Renal cortical epithelial cell (primary cell): Measurements from ENCODE around the gene GRIN3B. TPM values are rescaled to one million over a fixed set of nuclear protein-coding genes. Genes with fewer than 3 reads are reported as not detected.
"Not testable (repeated sequence)": the region's sequence is repeated elsewhere in the genome, so short reads cannot be mapped to it uniquely, and the experiment has no call there.

ENCODE experiments used
- DNase-seq: peaks from one replicate; pipeline ENCODE4 v3.0.0-alpha.2; 2011; ENCODE audit warnings: low read depth
- total RNA-seq: library from RNA; depleted of rRNA; stranded (reverse); fragments of >200 nt; gene quantifications from 2 replicates; pipeline ENCODE4 v1.2.3, GENCODE V29; 2014

The GRIN3B gene, protein sequence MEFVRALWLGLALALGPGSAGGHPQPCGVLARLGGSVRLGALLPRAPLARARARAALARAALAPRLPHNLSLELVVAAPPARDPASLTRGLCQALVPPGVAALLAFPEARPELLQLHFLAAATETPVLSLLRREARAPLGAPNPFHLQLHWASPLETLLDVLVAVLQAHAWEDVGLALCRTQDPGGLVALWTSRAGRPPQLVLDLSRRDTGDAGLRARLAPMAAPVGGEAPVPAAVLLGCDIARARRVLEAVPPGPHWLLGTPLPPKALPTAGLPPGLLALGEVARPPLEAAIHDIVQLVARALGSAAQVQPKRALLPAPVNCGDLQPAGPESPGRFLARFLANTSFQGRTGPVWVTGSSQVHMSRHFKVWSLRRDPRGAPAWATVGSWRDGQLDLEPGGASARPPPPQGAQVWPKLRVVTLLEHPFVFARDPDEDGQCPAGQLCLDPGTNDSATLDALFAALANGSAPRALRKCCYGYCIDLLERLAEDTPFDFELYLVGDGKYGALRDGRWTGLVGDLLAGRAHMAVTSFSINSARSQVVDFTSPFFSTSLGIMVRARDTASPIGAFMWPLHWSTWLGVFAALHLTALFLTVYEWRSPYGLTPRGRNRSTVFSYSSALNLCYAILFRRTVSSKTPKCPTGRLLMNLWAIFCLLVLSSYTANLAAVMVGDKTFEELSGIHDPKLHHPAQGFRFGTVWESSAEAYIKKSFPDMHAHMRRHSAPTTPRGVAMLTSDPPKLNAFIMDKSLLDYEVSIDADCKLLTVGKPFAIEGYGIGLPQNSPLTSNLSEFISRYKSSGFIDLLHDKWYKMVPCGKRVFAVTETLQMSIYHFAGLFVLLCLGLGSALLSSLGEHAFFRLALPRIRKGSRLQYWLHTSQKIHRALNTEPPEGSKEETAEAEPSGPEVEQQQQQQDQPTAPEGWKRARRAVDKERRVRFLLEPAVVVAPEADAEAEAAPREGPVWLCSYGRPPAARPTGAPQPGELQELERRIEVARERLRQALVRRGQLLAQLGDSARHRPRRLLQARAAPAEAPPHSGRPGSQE
- total RNA-seq = 2.4 and 3.6 TPM in 2 replicates

DNA sequence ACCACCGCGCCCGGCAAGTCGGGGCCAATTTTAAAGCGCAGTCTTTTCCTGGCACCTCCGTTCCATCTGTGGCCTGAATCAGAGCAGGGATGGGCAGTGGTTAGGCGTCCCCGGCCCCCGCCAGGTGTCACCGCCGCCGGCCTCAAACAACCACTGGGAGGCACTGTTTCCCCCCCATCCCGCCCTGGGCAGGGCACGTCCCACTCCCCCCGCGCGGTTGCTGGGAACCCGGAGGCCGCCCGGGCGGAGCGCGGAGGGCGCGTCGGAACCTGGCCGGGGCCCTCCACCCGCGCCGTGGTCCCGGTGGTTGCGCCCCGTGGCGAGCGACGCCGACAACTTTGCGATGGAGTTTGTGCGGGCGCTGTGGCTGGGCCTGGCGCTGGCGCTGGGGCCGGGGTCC, at the start of gene GRIN3B:
GRIN3B (plus strand) TSS at position 325 of the 400 bp plus-strand sequence; CDS start at position 344, 19 bp downstream.
- no peak for DNase-seq

DNA sequence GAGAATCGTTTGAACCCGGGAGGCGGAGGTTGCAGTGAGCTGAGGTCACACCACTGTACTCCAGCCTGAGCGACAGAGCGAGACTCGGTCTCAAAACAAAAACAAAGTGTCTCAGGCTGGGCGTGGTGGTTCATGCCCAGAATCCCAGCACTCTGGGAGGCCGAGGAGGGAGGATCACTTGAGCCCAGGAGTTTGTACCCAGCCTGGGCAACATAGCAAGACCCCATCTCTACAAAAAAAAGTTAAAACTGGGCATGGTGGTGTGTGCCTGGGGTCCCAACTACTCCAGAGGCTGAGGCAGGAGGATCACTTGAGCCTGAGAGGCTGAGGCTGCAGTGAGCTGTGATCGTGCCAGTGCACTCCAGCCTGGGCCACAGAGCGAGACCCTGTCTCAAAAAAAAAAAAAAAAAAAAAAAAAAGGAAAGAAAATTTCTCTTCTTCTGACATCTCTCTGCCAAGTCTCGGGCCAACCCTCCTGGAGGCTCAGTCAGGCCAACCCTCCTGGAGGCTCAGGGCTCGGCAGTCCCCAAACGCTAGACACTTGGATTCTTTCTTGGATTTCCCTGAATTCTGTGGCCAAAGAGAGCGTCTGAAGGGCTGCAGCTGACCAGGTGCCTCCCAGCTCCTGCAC, 48.1 kb upstream of the GRIN3B start:
- DNase-seq = no peak

DNA sequence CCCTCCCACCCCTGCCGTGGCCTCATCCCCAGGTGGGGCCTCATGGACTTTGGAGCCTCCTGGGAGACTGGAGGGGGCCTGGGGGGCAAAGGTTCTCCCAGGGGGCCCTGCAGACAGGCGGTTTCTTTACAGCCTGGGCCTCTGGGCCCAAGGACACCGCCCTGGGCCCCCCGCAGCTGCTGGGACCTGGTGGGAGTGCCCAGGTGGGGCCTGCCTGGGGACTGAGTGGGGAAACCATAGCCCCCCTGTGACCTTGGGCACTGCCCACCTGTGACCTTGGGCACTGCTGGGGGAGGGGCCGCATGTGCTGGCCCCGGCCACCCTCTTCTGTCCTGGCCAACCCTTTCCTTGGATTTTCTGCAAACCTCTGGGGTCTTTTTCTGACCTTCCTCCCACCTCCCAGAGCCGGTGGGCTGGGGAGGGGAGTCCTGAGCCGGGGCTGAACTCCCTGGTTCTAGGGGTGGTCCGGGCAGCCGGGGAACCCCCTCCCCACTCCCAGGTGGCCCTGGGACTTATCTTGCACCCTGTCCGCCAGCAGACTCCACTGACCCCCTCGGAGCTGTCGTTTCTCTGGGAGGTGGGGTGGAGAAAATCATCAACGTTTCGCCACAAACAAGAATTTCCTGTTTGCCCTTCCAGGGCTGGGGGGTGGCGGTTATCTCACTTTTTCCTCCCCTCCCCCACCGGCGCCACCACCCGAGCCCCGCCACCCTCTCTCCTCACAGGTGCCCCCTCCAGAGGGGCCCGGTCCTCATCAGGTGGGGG, 47.4 kb upstream of the GRIN3B start:
- no peak for DNase-seq

DNA sequence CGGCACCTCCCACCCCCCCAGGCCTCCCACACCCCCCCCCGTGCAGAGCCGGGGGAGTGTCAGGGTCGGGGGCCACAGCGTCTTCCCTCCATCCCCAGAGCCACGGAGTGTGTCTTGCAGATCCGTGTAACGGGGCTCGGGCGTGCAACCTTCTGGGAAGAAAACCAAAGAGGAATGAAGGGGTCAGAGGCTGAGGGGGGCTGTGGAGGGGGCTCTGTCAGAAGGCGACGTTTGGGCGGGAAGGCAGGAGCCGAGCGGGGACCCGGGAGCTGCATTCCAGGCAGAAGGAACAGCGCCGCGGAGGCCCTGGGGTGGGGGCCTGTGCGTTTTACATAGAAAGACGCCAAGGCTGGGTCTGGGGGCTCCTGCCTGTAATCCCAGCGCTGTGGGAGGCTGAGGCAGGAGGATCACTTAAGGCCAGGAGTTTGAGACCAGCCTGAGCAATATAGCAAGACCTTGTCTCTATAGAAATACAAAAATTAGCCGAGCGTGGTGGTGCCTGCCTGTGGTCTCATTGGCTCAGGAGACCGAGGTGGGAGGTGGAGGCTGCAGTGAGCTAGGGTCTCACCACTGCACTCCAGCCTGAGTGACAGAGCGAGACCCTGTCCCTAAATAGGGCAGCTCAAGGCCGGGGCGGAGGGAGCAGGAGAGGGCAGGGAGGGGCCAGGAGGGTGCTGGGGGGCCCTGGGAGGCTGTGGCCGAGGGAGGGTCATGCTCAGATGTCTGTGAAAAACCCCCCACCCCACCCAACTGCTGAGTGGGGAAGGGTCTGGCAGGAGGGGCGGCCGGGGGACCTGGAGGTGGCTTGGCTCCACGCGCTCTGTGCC, 46.6 kb upstream of the GRIN3B start:
- DNase-seq = no peak

DNA sequence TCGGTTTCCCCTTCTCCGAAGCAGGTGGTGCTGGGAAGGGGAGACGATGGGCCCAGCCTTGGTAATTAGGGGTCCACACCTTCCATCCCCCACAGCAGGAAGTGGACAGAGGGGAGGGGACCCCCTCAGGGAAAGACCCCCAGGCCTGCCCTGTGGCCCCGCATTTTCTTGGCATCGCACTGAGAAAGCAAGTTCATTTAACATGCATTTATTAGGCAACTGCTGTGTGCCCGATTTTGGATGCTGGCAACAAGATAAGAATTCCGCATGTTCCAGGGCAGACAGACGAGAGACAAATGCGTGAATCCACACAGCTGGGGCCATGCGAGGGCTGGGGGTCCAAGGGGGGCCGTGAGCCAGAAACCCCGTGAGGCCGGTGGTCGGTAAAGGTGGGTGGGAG, 45.9 kb upstream of the GRIN3B start:
- DNase-seq = no peak

DNA sequence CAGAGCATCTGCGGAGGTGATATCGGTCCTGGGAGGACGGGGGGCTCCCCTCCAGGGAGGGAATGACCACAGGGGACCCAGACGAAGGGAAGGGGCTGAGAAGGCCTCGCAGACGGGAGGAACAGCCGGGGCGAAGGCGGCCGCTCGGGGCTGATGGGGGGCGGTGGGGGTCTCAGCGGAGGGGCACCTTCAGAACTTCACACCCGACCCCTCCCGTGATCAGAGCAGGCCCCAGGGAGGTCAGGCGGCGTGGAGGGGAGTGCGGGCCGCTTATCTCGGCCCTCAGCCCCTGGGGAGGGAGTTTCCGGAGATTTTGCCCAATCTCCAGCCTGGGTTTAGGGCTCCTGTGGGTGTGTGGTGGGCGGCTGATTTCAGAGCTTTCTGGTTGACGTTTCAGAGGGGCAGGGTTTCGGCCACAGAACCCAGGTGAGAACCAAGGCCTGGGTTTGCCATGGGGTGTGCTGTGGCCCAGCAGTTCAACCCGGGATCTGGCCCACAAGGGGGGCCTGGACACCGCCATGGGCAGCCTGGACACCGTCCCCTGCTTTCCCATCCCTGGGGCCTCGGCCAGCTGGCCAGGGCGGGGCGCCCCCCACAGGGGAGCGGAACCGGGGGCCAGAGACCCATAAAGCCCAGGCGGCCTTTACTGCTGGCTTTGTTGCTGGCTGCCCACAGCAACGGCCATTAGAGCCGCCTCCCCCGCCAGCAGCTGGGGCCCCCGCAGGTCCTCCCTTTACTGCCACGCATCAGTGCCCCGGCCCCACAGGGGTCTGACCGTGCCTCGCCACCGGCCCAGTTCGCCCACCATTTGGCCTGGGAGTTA, 45.3 kb upstream of the GRIN3B start:
- no peak for DNase-seq

DNA sequence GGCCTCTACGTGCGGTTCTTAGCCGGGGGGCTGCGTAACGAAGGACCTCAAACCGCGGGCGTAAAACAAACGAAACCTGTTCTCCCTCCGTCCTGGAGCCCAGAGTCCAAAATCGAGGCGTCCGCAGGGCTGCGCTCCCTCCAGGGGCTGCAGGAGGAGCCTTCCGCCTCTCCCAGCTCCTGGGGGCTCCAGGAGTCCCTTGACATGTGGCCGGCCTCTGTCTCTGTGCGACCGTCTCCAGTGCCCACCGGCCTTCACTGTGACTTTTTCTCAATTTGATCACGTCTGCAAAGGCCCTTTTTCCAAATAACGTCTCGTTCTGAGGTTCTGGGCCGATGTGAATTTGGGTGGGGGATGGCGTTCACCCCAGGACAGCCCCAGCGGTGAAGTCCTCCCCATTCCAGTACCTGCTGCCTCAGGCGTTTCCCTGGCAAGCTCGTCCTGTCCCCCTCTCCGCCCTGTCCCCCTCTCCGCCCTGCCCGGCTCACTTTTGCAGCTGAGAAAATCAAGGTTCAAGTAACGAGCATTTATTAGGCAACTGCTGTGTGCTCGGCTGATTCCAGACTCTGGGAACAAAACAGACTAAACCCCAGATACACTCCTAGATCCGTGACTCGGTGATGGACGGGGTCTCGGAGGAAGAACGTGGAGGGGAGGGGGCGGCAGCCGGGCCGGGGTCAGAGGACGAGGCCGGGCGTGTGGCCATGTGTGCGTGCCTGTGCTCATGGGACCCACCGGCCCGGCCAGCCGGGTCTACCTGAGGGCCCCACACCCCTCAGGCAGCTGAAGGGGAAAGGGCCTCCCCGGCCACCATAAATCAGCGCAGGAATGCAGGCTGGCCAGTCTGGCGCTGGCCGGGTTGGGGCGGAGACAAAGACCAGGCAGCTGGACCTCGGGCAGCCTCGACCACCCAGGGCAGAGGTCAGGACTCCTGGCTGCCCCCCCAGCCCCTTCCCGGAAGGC, 44.1 kb upstream of the GRIN3B start:
- no peak for DNase-seq

DNA sequence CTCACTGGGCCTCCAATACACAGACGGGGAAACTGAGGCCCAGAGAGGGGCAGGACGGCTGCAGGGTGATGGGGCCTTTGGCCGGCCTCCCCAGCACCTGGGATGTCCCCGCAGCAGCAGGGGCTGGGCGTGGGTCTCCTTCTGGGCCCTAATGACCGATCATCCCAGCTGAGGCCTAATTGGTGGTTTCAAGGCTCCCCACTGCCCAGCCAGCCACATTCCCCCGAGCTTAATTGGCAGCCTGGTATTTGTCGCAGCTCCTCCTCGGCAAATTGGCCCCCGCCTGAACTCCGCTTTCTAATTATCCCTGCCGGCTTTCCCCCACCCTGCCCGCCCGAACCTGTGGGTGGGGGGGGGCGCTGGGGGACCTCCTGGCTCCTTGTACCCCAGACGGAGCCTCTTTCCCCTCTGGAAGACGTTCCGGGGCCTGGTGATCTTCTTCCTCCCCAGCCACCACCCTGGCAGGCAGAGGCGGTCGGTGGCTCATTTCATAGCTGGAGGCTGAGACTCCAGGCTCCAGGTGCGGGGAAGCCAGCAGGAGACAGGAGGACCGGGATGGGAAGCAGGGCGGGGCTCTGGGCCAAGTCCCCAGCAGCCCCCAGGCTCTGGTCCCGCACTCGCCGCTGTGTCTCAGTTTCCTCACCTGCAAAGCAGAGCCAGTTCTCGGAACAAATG, 43.3 kb upstream of the GRIN3B start:
- DNase-seq = no peak

DNA sequence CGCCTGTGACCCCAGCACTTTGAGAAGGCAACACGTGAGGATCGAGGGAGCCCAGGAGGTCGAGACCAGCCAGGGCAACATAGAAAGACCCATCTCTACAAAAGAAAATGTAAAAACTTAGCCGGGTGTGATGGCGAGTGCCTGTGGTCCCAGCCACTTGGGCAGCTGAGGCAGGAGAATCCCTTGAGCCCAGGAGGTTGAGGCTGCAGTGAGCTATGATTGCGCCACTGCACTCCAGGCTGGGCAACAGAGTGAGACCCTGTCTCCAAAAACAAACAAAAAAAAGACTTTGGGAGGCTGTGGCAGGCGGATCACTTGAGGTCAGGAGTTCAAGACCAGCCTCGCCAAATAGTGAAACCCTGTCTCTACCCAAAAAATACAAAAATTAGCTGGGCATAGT, 42.6 kb upstream of the GRIN3B start:
- not testable (repeated sequence) for DNase-seq

DNA sequence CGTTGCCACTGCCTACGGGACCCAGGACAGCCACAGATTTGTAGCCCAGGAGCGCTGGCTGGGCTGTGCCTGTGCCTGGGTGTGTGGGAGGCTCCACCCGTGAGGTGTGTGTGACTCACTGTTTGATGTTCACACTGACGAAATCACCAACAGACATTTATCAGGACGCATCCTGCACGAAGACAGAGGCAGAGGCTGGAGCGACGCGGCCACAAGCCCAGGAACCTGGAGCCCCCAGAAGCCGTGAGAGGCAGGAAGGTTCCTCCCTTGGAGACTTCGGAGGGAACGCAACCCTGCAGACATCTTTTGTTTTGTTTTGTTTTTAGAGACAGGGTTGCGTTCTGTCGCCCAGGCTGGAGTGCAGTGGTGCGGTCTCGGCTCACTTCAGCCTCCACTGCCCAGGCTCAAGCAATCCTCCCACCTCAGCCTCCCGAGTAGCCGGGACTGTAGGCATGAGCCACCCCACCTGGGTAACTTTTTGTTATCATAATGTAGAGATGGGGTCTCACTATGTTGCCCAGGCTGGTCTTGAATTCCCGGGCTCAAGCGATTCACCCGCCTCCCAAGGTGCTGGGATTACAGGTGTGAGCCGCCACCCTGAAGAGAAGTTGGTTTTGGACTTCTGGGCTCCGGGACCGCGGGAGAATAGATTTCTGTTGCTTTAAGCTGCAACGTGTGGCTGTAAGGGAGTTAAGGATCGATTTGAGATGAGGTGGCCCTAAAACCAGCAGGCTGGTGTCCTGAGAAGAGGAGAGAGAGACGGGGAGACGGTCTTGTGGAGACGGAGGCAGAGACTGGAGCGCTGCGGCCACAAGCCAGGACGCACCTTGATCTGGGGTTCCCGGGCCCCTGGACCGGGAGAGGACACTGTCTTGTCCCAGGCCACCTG, 41.0 kb upstream of the GRIN3B start:
- no peak for DNase-seq

DNA sequence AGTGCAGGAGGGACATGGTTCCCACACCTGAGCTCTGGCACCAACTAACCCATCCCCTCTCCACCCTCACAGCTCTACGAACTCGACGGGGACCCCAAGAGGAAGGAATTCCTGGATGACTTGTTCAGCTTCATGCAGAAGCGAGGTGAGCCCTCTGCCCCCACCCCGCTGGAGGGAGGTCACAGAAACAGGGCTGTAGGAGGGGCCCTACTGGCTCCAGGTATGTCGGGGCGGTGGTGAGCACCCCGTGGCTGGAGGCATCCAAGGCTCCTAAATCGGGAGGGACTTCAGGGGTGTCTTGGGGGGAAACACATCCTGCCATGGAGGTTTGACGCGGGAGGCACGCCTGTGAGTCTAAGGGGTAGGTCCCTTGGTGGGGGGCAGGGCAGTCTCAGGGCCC, 40.2 kb upstream of the GRIN3B start:
- no peak for DNase-seq

DNA sequence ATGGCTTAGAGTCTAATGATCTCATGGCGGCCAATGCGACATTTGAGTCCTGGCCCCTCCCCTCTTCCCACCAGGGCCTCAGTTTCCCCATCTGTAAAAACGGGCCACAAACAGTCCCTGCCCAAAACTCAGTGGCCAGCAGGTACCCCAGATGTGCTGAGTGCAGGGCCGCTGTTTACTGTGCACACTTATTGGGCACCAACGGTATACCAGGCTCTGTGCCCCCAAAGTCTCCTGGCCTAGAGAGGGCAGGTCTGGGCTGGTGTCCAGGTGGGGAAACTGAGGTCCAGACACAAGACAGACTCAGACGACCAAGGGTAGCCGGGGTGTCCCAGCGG, 39.6 kb upstream of the GRIN3B start:
- DNase-seq = no peak

DNA sequence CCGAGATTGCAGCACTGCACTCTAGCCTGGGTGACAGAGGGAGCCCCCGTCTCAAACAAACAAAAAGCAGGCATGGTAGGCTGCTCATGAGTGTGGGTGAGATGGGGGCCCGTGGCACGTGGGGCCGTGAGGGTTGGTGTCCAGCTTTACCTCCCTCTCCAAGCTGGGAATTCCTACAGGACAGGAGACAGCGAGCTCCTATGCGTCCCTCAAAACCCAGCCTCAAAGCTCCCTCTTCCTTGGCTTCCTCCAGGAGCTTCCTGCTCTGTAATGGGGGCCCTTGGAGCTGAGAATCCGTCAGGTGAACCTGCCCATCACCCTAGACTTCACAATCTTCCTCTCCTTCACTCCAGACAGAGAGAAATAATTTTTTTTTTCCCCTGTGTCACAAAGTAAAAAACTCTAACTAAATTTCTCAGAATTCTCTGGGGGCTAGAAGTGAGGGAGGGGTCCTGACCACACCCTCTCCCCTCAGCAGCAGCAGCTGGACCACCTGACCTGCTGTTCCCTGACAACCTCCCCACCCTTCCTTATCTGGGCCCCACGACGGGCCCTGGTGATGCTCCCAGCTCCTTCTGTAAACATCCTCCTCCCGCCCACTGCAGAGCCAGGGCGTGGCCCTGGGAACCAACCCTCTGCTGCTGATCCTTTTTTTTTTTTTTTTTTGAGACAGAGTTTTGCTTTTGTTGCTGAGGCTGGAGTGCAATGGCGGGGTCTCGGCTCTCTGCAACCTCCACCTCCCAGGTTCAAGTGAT, 38.2 kb upstream of the GRIN3B start:
- DNase-seq = no peak

DNA sequence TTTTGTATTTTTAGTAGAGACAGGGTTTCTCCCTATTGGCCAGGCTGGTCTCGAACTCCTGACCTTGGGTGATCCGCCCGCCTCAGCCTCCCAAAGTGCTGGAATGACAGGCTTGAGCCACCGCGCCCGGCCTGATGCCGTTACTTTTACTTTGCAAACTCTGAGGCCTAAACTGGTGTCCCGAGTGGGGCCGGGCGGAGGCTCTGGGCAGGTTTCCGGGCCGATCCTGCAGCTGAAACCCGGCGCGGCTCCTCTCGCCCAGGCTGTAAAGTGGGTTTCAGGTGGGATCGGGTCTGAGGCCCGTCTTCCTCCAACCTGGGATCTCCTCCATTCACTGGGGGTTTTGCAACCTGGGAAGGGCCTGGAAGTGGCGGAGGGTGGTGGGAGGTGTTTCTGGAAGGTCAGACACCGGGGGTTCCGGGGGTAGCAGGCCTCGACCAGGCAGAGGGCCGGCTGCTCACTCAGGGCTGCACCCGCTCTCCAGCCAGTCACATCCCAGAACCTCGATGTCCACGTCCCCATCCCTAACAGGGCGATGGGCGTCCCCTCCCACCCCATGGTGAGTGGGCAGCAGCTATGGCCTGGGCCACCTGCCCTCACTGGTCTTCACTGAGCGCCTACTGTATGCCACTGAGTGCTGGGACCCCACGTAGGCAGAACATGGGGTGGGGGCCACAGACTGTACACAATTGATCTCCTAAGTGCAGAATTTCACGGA, 37.4 kb upstream of the GRIN3B start:
- no peak for DNase-seq

DNA sequence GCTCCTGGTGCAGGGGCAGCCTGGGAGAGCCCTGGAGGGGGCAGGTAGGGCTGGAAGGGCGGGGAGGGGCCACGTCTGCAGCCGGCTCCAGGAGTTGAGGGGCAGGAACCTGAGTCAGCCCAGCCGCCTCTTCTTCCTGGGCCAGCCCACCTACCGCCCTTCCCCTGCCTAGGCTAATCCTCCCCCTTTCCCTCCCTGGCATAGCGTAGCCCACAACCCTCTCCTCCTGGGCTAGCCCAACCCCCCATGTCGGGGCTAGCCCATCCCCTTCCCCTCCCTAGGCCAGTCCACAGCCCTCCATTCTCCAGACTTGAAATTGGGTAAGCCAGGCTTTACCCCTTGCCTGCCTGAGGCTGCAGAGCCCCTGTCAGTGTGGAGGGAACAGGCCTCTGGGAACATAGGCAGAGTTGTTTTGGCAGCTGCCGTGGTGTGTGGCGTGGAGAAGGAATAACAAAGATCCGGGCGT, 36.7 kb upstream of the GRIN3B start:
- DNase-seq = no peak
